HG02571 (cell line): ENCODE results near the gene TKT.

Experiments used
- ATAC-seq: cut with Tn5 transposase; IDR thresholded peaks from one replicate; pipeline ENCODE4 v1.9.1; 2021; ENCODE audit warnings: mild to moderate bottlenecking, moderate library complexity; ENCODE audit not compliant: unreplicated experiment

The TKT gene

GRCh38 chr3:53199834-53200233, 56.0 kb downstream of the TKT start:
- no peak for ATAC-seq

- ATAC-seq, result no peak
These were observed 56.8 kb downstream of the TKT start for GRCh38 chr3:53198996-53199395.

- ATAC-seq, result no peak
These were observed 57.4 kb downstream of the TKT start for GRCh38 chr3:53198256-53198977.

- no peak for ATAC-seq
These were observed 59.0 kb downstream of the TKT start for GRCh38 chr3:53196575-53197407.

GRCh38 chr3:53195602-53196574, 59.9 kb downstream of the TKT start:
- ATAC-seq, result peak; percentile 40

- ATAC-seq, result no peak
These were observed 60.8 kb downstream of the TKT start for GRCh38 chr3:53195066-53195450.

GRCh38 chr3:53194210-53195065, 61.4 kb downstream of the TKT start:
- no peak for ATAC-seq

GRCh38 chr3:53193466-53194209, 62.2 kb downstream of the TKT start:
- ATAC-seq, result no peak

- ATAC-seq, result peak; percentile 41
These were observed 63.2 kb downstream of the TKT start for GRCh38 chr3:53192608-53193007.

GRCh38 chr3:53191836-53192480, 63.9 kb downstream of the TKT start:
- no peak for ATAC-seq

GRCh38 chr3:53190659-53191058, 65.2 kb downstream of the TKT start:
- ATAC-seq, result no peak

GRCh38 chr3:53189276-53189675, 66.5 kb downstream of the TKT start:
- ATAC-seq, result no peak

- ATAC-seq, result no peak
These were observed 67.1 kb downstream of the TKT start for GRCh38 chr3:53188720-53189119.

GRCh38 chr3:53188136-53188685, 67.6 kb downstream of the TKT start:
- ATAC-seq, result no peak

GRCh38 chr3:53187430-53187829, 68.4 kb downstream of the TKT start:
- no peak for ATAC-seq

GRCh38 chr3:53186726-53187125, 69.1 kb downstream of the TKT start:
- ATAC-seq, result no peak

GRCh38 chr3:53185761-53186465, 69.9 kb downstream of the TKT start:
- ATAC-seq, result no peak

- ATAC-seq, result no peak
These were observed 71.1 kb downstream of the TKT start for GRCh38 chr3:53184701-53185100.
